ENCODE results near the gene TRAF6.

TRAF6 gene

GRCh38 chr11:36452961-36453360 lies 57.1 kb downstream of the TRAF6 start:
- TF ChIP-seq CTCF (conservative IDR thresholded peaks at IDR 0.05; ENCODE audit: low read depth, low read length): no peak
- no peak overlapping the region for H3K4me3 ChIP-seq (ENCODE audit: low read length)
- no peak for DNase-seq (ENCODE audit: low read depth)

DNA sequence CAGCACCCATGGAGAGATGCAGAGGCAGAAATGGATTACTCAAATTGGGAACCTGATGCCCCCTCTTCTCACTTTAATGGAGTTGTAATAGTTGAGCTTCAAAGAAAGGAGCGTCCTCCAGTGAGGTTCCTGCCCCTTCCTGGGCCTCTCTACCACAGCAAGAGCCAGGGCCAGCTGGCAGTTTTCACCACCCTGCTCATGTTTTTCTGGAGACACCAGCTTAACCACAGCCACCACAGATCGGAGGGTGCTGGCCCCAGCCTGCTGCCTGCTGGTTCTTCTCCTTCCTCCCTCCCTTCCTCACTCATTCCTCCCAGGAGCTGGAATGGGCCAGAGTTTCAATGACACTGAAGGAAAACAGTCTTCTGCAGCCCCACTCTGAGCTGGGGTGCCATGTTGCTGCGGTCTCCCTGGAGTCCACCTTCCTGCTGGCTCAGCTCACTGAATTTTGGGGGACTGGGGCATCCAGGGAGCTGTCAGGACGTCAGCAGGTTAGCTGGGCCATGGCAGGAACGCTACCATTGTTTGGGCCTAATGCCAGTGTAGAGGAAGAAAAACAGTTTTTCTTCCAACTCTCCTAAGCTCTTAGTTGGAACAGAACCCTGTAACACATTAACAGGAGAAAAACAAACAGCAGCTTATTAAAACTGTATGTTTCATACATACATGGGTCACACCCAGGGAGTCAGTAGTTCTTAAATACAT lies 57.7 kb downstream of the TRAF6 start:
- no peak for DNase-seq (ENCODE audit: low read depth)
- no peak overlapping the region for H3K4me3 ChIP-seq (ENCODE audit: low read length)
- TF ChIP-seq CTCF (conservative IDR thresholded peaks at IDR 0.05; ENCODE audit: low read depth, low read length): no peak

GRCh38 chr11:36451681-36452080 lies 58.4 kb downstream of the TRAF6 start:
- no peak for TF ChIP-seq CTCF (conservative IDR thresholded peaks at IDR 0.05; ENCODE audit: low read depth, low read length)
- no peak for DNase-seq (ENCODE audit: low read depth)
- H3K4me3 ChIP-seq (ENCODE audit: low read length): no peak overlapping the region

- no peak overlapping the region for H3K4me3 ChIP-seq (ENCODE audit: low read length)
- DNase-seq (ENCODE audit: low read depth): no peak
- no peak for TF ChIP-seq CTCF (conservative IDR thresholded peaks at IDR 0.05; ENCODE audit: low read depth, low read length)
Measured at GRCh38 chr11:36451045-36451444, 59.0 kb downstream of the TRAF6 start.

- TF ChIP-seq CTCF (conservative IDR thresholded peaks at IDR 0.05; ENCODE audit: low read depth, low read length): no peak
- DNase-seq (ENCODE audit: low read depth): no peak
- no peak overlapping the region for H3K4me3 ChIP-seq (ENCODE audit: low read length)
Measured at GRCh38 chr11:36450110-36450572, 59.9 kb downstream of the TRAF6 start.

DNA sequence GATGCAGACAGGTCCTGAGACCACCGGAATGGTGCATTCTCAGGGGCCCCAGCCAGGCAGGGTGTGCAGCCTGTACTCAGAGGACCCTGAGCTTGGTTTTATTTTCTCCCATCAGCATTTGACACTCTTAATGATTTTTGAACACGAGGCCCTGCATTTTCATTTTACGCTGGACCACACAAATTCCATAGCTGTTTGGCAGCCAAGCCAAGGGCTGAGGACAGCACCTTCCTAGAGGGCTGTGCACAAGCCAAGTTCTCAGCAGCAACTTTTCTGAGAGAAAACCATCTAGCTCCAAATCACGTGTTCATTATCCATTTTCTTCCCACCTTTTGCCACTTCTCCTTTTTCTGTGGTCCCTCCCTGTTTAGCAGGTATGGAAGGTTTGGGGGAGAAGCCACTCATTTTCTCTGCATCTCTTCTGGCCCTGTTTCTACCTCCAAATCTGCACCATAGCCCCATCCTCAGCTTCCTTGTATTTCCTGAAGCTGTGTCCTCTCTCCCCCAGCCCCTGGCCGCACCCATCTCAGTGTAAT lies 60.4 kb downstream of the TRAF6 start:
- DNase-seq (ENCODE audit: low read depth): no peak
- no peak for TF ChIP-seq CTCF (conservative IDR thresholded peaks at IDR 0.05; ENCODE audit: low read depth, low read length)
- H3K4me3 ChIP-seq (ENCODE audit: low read length): no peak overlapping the region

DNA sequence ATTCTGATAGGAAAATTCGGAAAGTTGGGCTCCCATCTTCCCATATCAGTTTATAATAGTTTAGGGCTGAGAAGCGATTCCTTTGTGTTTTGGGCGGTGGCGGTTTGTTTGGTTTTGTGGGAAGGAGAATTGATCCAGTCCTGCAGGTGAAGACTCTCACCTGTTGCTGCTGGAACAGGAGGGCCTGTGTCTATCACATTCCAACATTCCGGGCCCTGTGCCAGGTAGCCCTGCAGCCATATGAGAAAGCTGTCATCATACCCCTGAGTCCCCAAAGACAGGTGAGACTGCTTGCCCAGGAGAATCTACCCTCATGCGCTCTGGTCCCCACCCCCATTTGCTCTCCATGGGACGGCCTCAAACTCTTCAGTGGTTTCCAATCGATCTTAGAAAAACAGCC lies 62.1 kb downstream of the TRAF6 start:
- TF ChIP-seq CTCF (conservative IDR thresholded peaks at IDR 0.05; ENCODE audit: low read depth, low read length): no peak
- H3K4me3 ChIP-seq (ENCODE audit: low read length): no peak overlapping the region
- DNase-seq (ENCODE audit: low read depth): no peak

Data from retinal pigment epithelial cell (primary cell).